SK-N-SH (cell line): ENCODE measurements around the gene CPNE1. TPM values are rescaled to one million over a fixed set of nuclear protein-coding genes. Genes with fewer than 3 reads are reported as not detected.

ENCODE experiments used
- CTCF ChIA-PET: fragments of 300-600, 350-600 bp; formaldehyde crosslinking; extraction: SDS; loops from one replicate; lab custom pipeline; 2021; lab: Yijun Ruan, JAX
- POLR2A ChIA-PET: fragments of 350-600 bp; sonication (Branson Sonifier 250); formaldehyde crosslinking; extraction: SDS; loops from one replicate; lab custom pipeline; 2020; ENCODE audit warnings: antibody characterized with exemption, inconsistent platforms; lab: Yijun Ruan, JAX
- DNase-seq: peaks from one replicate; pipeline ENCODE4 v3.0.0; 2012
- H2AFZ ChIP-seq: fragments of 200-600 bp; sonication (generic); 2 replicates; pipeline ENCODE4 v1.8.1; 2016; ENCODE audit warnings: antibody characterized with exemption, mild to moderate bottlenecking, low read depth
- H3F3A ChIP-seq: fragments of 200-600 bp; sonication (generic); replicated peaks from 2 replicates; pipeline ENCODE3; 2016; ENCODE audit warnings: antibody characterized with exemption, mild to moderate bottlenecking; ENCODE audit not compliant: insufficient read depth
- H3K27ac ChIP-seq, 2 experiments: fragments of 200-500 bp in 1 of 2; fragments of 200-600 bp in 1 of 2; sonication (Bioruptor generic) in 1 of 2; sonication (generic), shearing (Covaris generic) in 1 of 2; 2 replicates each; pipeline versions ENCODE4 v1.5.1 to v1.6.1; 2014 to 2016; ENCODE audit warnings: low read depth in 2 of 2, inconsistent platforms in 1 of 2, low read length in 1 of 2, mild to moderate bottlenecking in 1 of 2, mixed read lengths in 1 of 2
- H3K27me3 ChIP-seq: fragments of 200-600 bp; sonication (generic), shearing (Covaris generic); 2 replicates; pipeline ENCODE4 v1.6.1; 2016; ENCODE audit warnings: mixed run types; ENCODE audit not compliant: insufficient read depth
- H3K36me3 ChIP-seq, 2 experiments: fragments of 200-500 bp in 1 of 2; fragments of 200-600 bp in 1 of 2; sonication (Bioruptor generic) in 1 of 2; sonication (generic) in 1 of 2; replicated peaks in 1 of 2; 2 replicates each; pipeline versions ENCODE3 to v1.5.1; 2014 to 2016; ENCODE audit warnings: low read length in 1 of 2, mild to moderate bottlenecking in 1 of 2; ENCODE audit not compliant: insufficient read depth in 2 of 2, control insufficient read depth in 1 of 2
- H3K4me1 ChIP-seq, 2 experiments: fragments of 200-500 bp in 1 of 2; fragments of 200-600 bp in 1 of 2; sonication (Bioruptor generic) in 1 of 2; sonication (generic), shearing (Covaris generic) in 1 of 2; 2 replicates each; pipeline versions ENCODE4 v1.5.1 to v1.6.1; 2014 to 2016; ENCODE audit warnings: low read depth in 1 of 2, low read length in 1 of 2, mixed run types in 1 of 2; ENCODE audit not compliant: insufficient read depth in 2 of 2, control insufficient read depth in 1 of 2
- H3K4me2 ChIP-seq: fragments of 200-600 bp; sonication (generic), shearing (Covaris generic); 2 replicates; pipeline ENCODE4 v1.6.1; 2017; ENCODE audit warnings: mixed run types
- H3K4me3 ChIP-seq, 2 experiments: fragments of 200-500 bp in 1 of 2; fragments of 200-600 bp in 1 of 2; sonication (Bioruptor generic) in 1 of 2; sonication (generic), shearing (Covaris generic) in 1 of 2; 2 replicates each; pipeline versions ENCODE4 v1.5.1 to v1.8.1; 2014 to 2016; ENCODE audit warnings: low read depth in 2 of 2, inconsistent platforms in 1 of 2, low read length in 1 of 2, mild to moderate bottlenecking in 1 of 2, mixed read lengths in 1 of 2, moderate library complexity in 1 of 2
- H3K79me2 ChIP-seq: fragments of 200-600 bp; sonication (generic); 2 replicates; pipeline ENCODE4 v1.8.1; 2017; ENCODE audit warnings: mild to moderate bottlenecking; ENCODE audit not compliant: insufficient read depth
- H3K9ac ChIP-seq: fragments of 200-600 bp; sonication (generic); 2 replicates; pipeline ENCODE4 v1.6.1; 2017; ENCODE audit warnings: mixed run types
- H3K9me2 ChIP-seq: fragments of 200-600 bp; sonication (generic); 2 replicates; pipeline ENCODE4 v1.6.1; 2017; ENCODE audit warnings: mixed run types
- H3K9me3 ChIP-seq: fragments of 200-600 bp; sonication (generic); 2 replicates; pipeline ENCODE4 v1.6.1; 2017; ENCODE audit warnings: mixed run types, mild to moderate bottlenecking, moderate library complexity
- H4K20me1 ChIP-seq: fragments of 200-600 bp; sonication (generic); 2 replicates; pipeline ENCODE4 v1.6.1; 2017; ENCODE audit warnings: mild to moderate bottlenecking, mixed run types; ENCODE audit not compliant: insufficient read depth
- CHD2 ChIP-seq: fragments of 150-350 bp; IDR thresholded peaks from 2 replicates; pipeline ENCODE4 v1.6.1; 2018; ENCODE audit warnings: low read length; ENCODE audit not compliant: partially characterized antibody
- CTCF ChIP-seq: fragments of 200-600 bp; sonication (generic); IDR thresholded peaks from 2 replicates; pipeline ENCODE4 v1.6.1; 2017; ENCODE audit warnings: antibody characterized with exemption, mild to moderate bottlenecking, moderate library complexity
- ELF1 ChIP-seq: IDR thresholded peaks from 2 replicates; pipeline ENCODE4 v1.4.0; 2012
- EP300 ChIP-seq, 2 experiments: IDR thresholded peaks; 2 replicates each; pipeline versions ENCODE4 v1.4.0 to v1.6.1; 2012; ENCODE audit warnings: borderline replicate concordance in 1 of 2, low read depth in 1 of 2, low read length in 1 of 2
- GATA2 ChIP-seq: sonication (generic); formaldehyde crosslinking; IDR thresholded peaks from 2 replicates; pipeline ENCODE4 v1.5.0; 2020; ENCODE audit warnings: mild to moderate bottlenecking, missing genetic modification reagents
- JUND ChIP-seq: IDR thresholded peaks from 2 replicates; pipeline ENCODE4 v1.4.0; 2012
- MEF2A ChIP-seq: IDR thresholded peaks from 2 replicates; pipeline ENCODE4 v1.4.0; 2012; ENCODE audit warnings: low read depth, borderline replicate concordance
- NFIC ChIP-seq: IDR thresholded peaks from 2 replicates; pipeline ENCODE4 v1.4.0; 2012; ENCODE audit warnings: borderline replicate concordance
- NRF1 ChIP-seq: IDR thresholded peaks from 2 replicates; pipeline ENCODE4 v1.6.1; 2012; ENCODE audit warnings: low read depth, mild to moderate bottlenecking, low read length
- RAD21 ChIP-seq: IDR thresholded peaks from 2 replicates; pipeline ENCODE4 v1.6.1; 2012; ENCODE audit warnings: mild to moderate bottlenecking, low read length
- RFX5 ChIP-seq: IDR thresholded peaks from 2 replicates; pipeline ENCODE4 v1.6.1; 2012; ENCODE audit warnings: mild to moderate bottlenecking, improper control_type of control experiment, low read length
- TAF1 ChIP-seq: IDR thresholded peaks from 2 replicates; pipeline ENCODE4 v1.6.1; 2012; ENCODE audit warnings: low read depth, mild to moderate bottlenecking, low read length, moderate library complexity, borderline replicate concordance
- WGBS: methylation state at CpG from one replicate; pipeline ENCODE4 v1.1.6; 2017; ENCODE audit warnings: low lambda C conversion rate; 5-methylcytosine and 5-hydroxymethylcytosine counted together
- polyA plus RNA-seq, 3 experiments: library from polyadenylated mRNA; depleted of rRNA; stranded (reverse); fragments of >200 nt; gene quantifications; 2 replicates each; pipeline ENCODE4 v1.2.3, GENCODE V29; 2012
- TF ChIP-seq, protein P1 (sequence below): fragments of 150-350 bp; IDR thresholded peaks from 2 replicates; pipeline ENCODE4 v1.6.1; 2016; ENCODE audit warnings: mild to moderate bottlenecking, low read depth, low read length
- TF ChIP-seq, protein P2 (sequence below): IDR thresholded peaks from 2 replicates; pipeline ENCODE4; 2012
- TF ChIP-seq, protein P3 (sequence below): fragments of 150-350 bp; IDR thresholded peaks from 2 replicates; pipeline ENCODE4 v1.6.1; 2017; ENCODE audit warnings: antibody characterized with exemption, low read length, low read depth, borderline replicate concordance

CPNE1 gene
- polyA plus RNA-seq, 1 of the 3 experiments (the other 2 are of a cell fraction) = 279 TPM

GRCh38 chr20:35600176-35600992 is 64.3 kb downstream of the CPNE1 start:
- no peak for TF ChIP-seq ELF1
- no peak for TF ChIP-seq CTCF
- TF ChIP-seq, protein P1, sequence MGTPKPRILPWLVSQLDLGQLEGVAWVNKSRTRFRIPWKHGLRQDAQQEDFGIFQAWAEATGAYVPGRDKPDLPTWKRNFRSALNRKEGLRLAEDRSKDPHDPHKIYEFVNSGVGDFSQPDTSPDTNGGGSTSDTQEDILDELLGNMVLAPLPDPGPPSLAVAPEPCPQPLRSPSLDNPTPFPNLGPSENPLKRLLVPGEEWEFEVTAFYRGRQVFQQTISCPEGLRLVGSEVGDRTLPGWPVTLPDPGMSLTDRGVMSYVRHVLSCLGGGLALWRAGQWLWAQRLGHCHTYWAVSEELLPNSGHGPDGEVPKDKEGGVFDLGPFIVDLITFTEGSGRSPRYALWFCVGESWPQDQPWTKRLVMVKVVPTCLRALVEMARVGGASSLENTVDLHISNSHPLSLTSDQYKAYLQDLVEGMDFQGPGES = no peak
- TF ChIP-seq TAF1 = no peak
- no peak for TF ChIP-seq MEF2A
- TF ChIP-seq JUND = no peak
- TF ChIP-seq, protein P2, sequence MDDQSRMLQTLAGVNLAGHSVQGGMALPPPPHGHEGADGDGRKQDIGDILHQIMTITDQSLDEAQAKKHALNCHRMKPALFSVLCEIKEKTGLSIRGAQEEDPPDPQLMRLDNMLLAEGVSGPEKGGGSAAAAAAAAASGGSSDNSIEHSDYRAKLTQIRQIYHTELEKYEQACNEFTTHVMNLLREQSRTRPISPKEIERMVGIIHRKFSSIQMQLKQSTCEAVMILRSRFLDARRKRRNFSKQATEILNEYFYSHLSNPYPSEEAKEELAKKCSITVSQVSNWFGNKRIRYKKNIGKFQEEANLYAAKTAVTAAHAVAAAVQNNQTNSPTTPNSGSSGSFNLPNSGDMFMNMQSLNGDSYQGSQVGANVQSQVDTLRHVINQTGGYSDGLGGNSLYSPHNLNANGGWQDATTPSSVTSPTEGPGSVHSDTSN = no peak
- no peak for TF ChIP-seq NRF1
- no peak for TF ChIP-seq NFIC
- TF ChIP-seq EP300 (IDR thresholded peaks at IDR 0.05; ENCODE audit: borderline replicate concordance in 1 of 2, low read depth in 1 of 2, low read length in 1 of 2) = no peak
- no peak for TF ChIP-seq GATA2 (CRISPR knock-in tag)
- TF ChIP-seq RAD21 = no peak
- TF ChIP-seq RFX5 = no peak
- TF ChIP-seq, protein P3, sequence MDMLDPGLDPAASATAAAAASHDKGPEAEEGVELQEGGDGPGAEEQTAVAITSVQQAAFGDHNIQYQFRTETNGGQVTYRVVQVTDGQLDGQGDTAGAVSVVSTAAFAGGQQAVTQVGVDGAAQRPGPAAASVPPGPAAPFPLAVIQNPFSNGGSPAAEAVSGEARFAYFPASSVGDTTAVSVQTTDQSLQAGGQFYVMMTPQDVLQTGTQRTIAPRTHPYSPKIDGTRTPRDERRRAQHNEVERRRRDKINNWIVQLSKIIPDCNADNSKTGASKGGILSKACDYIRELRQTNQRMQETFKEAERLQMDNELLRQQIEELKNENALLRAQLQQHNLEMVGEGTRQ = no peak
- no peak for TF ChIP-seq CHD2
- H3K4me1 ChIP-seq = peaks cover 0 to 10% of the 10 kb centered on the region in 2 experiments; a peak in 1 of 4 replicates
- H3K36me3 ChIP-seq = no peaks in the 10 kb centered on the region
- no peaks in the 10 kb centered on the region for H3K27me3 ChIP-seq
- no peaks in the 10 kb centered on the region for H3F3A ChIP-seq
- H3K9me3 ChIP-seq = no peaks in the 10 kb centered on the region
- no peak overlapping the region for H2AFZ ChIP-seq
- ChIA-PET POLR2A (interaction anchor here (1.3 kb wide), 1 partner anchor 16 kb away, joined by 3 read pairs; the partner anchor contains the start of gene SPAG4), CTCF (interaction anchor here (1.1 to 1.6 kb wide), 3 partner anchors 16 to 86 kb away, joined by 3 to 4 read pairs (median 4); no protein-coding TSS in a partner anchor)
- no peaks in the 10 kb centered on the region for H3K9me2 ChIP-seq
- no peak overlapping the region for H3K9ac ChIP-seq
- DNase-seq = no peak
- H3K79me2 ChIP-seq = no peaks in the 10 kb centered on the region
- H3K4me2 ChIP-seq = no peak overlapping the region
- no peak overlapping the region for H3K4me3 ChIP-seq
- 98% methylated on average over 26 of the region's 34 CpGs for WGBS
- H3K27ac ChIP-seq = no peak overlapping the region
- no peaks in the 10 kb centered on the region for H4K20me1 ChIP-seq
